ENCODE results near the gene NRIP3. TPM values are rescaled to one million over a fixed set of nuclear protein-coding genes. Genes with fewer than 3 reads are reported as not detected.

The NRIP3 gene
- total RNA-seq, 4 donors from 2014 or later, result 0.23 to 2.7 (median 0.89) TPM

DNA sequence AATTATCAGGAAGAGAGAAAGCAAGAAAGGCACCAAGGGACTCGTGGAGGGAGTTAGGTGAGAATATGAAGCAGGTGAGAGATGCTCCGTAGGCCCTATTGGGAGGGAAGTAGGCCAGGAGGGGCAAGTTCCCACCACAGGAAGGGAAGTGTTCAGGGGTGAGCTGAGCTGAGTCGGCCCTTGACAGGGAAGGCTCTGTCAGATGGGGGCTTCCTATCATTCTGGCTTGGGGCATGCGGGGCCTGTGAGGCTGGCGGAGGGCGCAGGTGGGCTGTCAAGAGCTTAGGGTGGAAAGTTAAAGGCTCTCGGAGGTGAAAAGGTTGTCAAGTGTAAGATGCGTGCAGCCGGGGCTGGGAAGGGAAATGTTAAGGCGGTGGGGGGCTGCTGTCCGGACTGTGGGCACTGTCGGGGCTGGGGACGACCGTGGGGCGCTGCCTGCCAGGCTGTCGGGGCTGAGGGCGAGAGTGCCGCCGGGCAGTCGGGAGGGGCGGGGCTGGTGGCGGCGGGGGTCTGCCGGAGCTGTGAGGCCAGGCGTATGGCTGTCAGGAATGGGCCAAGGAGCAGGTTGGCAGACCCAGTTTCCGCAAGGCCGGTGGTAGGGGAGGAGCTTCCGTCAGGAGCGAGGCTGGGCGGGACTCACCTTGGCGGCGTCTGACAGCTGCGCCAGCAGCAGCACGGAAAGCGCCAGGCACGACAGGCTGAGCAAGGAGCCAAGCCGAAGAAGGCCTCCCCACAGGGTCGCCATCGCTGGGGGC lies 40.1 kb downstream of the NRIP3 start:
- 5% methylated on average over 20 of the region's 39 CpGs for WGBS
- peak overlapping the region; percentile 72 for H3K4me3 ChIP-seq
- H3K4me1 ChIP-seq, result peaks cover 35% of the 10 kb centered on the region
- no peaks in the 10 kb centered on the region for H3K9me3 ChIP-seq
- TF ChIP-seq EP300 (IDR thresholded peaks at IDR 0.05) (no peak), POLR2A (IDR thresholded peaks at IDR 0.05) (no peak), POLR2AphosphoS5 (IDR thresholded peaks at IDR 0.05) (no peak)
- TF ChIP-seq, protein P1, sequence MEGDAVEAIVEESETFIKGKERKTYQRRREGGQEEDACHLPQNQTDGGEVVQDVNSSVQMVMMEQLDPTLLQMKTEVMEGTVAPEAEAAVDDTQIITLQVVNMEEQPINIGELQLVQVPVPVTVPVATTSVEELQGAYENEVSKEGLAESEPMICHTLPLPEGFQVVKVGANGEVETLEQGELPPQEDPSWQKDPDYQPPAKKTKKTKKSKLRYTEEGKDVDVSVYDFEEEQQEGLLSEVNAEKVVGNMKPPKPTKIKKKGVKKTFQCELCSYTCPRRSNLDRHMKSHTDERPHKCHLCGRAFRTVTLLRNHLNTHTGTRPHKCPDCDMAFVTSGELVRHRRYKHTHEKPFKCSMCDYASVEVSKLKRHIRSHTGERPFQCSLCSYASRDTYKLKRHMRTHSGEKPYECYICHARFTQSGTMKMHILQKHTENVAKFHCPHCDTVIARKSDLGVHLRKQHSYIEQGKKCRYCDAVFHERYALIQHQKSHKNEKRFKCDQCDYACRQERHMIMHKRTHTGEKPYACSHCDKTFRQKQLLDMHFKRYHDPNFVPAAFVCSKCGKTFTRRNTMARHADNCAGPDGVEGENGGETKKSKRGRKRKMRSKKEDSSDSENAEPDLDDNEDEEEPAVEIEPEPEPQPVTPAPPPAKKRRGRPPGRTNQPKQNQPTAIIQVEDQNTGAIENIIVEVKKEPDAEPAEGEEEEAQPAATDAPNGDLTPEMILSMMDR (IDR thresholded peaks at IDR 0.05), result no peak
- peak overlapping the region; percentile 97 for H3K27ac ChIP-seq
- no peaks in the 10 kb centered on the region for H3K36me3 ChIP-seq
- peak; percentile 90 to 92 for DNase-seq (ENCODE audit: low spot score in 2 of 2)
- H3K27me3 ChIP-seq, result no peaks in the 10 kb centered on the region

DNA sequence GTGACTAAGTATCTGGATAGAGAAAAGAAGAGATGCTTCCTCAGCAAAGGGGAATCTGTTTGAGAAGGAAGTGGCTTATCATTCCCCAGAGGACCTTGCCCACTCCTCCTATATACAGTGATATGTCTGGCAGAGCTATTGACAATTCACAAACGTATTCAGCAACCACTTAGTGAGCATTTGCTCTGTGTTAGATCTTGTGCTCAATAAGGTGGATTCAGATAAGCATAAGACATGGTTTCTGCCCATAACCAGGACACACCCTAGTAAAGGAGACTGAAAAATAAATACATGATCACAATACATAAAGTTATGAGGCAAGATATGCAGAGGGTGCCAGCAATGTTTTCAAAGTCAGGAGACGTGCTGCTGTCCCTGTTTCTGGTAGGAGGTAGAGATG lies 41.0 kb downstream of the NRIP3 start:
- no peaks in the 10 kb centered on the region for H3K27me3 ChIP-seq
- DNase-seq (ENCODE audit: low spot score in 2 of 2), result no peak
- TF ChIP-seq, protein P1 (IDR thresholded peaks at IDR 0.05), result no peak
- TF ChIP-seq POLR2A (IDR thresholded peaks at IDR 0.05), result no peak
- no peak for TF ChIP-seq EP300 (IDR thresholded peaks at IDR 0.05)
- no peak for TF ChIP-seq POLR2AphosphoS5 (IDR thresholded peaks at IDR 0.05)
- 22% methylated on average over 2 of the region's 2 CpGs for WGBS
- no peaks in the 10 kb centered on the region for H3K36me3 ChIP-seq
- no peak overlapping the region for H3K27ac ChIP-seq
- H3K4me1 ChIP-seq, result peaks cover 35% of the 10 kb centered on the region
- peak overlapping the region; percentile 72 for H3K4me3 ChIP-seq
- H3K9me3 ChIP-seq, result no peaks in the 10 kb centered on the region

DNA sequence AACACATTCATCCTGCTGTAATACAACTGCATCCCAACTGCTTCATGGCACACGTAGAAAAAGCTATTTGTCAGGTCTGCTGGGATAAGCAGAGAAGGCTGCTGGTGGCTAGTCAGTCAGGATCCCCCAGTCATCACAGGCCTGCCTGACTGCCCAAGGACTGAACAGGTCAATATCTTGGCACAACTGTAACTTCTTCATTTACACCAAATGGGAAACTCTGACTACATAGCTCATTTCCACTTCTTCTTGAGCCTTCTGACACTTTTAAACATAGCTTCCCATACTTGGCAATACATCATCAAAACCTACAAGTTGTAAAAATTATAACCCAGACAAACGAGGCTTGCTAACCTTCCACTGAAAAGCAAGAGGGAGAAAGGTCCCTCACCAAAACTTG lies 42.4 kb downstream of the NRIP3 start:
- no peak for TF ChIP-seq EP300 (IDR thresholded peaks at IDR 0.05)
- TF ChIP-seq POLR2AphosphoS5 (IDR thresholded peaks at IDR 0.05), result no peak
- TF ChIP-seq POLR2A (IDR thresholded peaks at IDR 0.05), result no peak
- TF ChIP-seq, protein P1 (IDR thresholded peaks at IDR 0.05), result no peak
- Histone ChIP-seq H3K4me3 (no peak overlapping the region), H3K9me3 (no peaks in the 10 kb centered on the region), H3K36me3 (no peaks in the 10 kb centered on the region), H3K27ac (no peak overlapping the region), H3K27me3 (no peaks in the 10 kb centered on the region), H3K4me1 (peaks cover 35% of the 10 kb centered on the region)
- DNase-seq (ENCODE audit: low spot score in 2 of 2), result no peak
- WGBS, result 57% methylated on average over 2 of the region's 2 CpGs

DNA sequence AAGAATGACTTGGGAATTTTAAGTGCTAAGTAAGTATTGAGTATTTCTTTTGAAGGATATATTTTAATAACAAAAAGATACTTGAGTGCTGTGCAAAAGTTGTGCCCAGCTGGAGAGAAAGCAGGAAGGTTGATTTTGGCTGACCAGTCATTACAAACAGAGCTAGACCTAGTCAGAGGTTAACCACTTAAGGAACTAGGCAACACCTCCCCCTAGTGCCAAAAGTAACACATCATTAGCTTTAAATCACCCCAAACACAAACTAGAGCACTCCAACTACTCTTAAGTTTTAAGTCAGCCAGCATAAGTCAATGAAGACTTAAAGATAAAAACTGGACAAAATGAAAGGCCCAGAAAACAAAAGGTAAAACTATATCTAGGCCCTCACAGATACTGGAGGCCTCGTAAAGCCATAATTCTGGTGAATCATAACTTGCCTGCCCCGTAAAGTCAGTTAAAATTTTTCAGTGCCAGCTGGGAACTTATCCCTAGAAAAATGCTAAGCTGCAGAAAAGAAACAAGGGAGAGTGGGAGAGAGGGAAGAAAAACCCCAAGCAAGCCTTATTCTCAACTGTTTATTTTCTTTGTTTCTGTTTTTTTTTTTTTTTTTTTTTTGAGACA lies 44.1 kb downstream of the NRIP3 start:
- Histone ChIP-seq H3K27ac (no peak overlapping the region), H3K4me3 (no peak overlapping the region), H3K27me3 (no peaks in the 10 kb centered on the region), H3K9me3 (no peaks in the 10 kb centered on the region), H3K4me1 (peaks cover 29% of the 10 kb centered on the region), H3K36me3 (peaks cover 17% of the 10 kb centered on the region)
- TF ChIP-seq POLR2AphosphoS5 (IDR thresholded peaks at IDR 0.05) (no peak), POLR2A (IDR thresholded peaks at IDR 0.05) (no peak), EP300 (IDR thresholded peaks at IDR 0.05) (no peak)
- TF ChIP-seq, protein P1 (IDR thresholded peaks at IDR 0.05), result peak; percentile 18 to 53
- no peak for DNase-seq (ENCODE audit: low spot score in 2 of 2)
- WGBS, result 28% methylated on average over 2 of the region's 2 CpGs

DNA sequence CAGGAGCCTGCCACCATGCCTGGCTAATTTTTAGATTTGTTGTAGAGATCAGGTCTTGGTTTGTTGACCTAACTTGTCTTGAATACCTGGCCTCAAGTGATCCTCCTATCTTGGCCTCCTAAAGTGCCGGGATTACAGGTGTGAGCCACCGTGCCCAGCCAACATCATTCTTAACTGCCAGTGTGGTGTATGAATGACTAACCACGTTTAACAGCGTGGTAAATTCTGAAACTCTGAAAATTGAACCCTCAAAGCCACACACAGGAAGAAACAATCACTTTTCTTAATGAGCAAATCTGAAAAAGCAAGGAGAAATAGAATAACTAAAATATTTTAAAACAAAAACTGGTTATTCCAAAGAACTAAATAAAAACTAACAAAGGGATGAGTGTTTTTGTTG lies 46.9 kb downstream of the NRIP3 start:
- Histone ChIP-seq H3K4me3 (no peak overlapping the region), H3K9me3 (no peaks in the 10 kb centered on the region), H3K27ac (no peak overlapping the region), H3K27me3 (no peaks in the 10 kb centered on the region), H3K4me1 (peaks cover 14% of the 10 kb centered on the region), H3K36me3 (peaks cover 41% of the 10 kb centered on the region)
- DNase-seq (ENCODE audit: low spot score in 2 of 2), result no peak
- no peak for TF ChIP-seq POLR2A (IDR thresholded peaks at IDR 0.05)
- WGBS, result 89% methylated on average over 4 of the region's 4 CpGs
